K562 (cell line): ENCODE results near the gene SKIC3. TPM values are rescaled to one million over a fixed set of nuclear protein-coding genes. Genes with fewer than 3 reads are reported as not detected.

Experiments
- CXXC5 ChIP-seq: fragments of 250-450 bp; sonication (Bioruptor Pico); IDR thresholded peaks from 2 replicates; pipeline ENCODE4 v1.8.0; 2022; ENCODE audit warnings: inconsistent platforms, mild to moderate bottlenecking, moderate library complexity
- DACH1 ChIP-seq: fragments of 450-650 bp; IDR thresholded peaks from 2 replicates; pipeline ENCODE4 v1.6.1; 2018; ENCODE audit not compliant: partially characterized antibody
- ERF ChIP-seq: fragments of 450-650 bp; formaldehyde crosslinking; IDR thresholded peaks from 2 replicates; pipeline ENCODE4 v1.4.0; 2020; ENCODE audit warnings: mild to moderate bottlenecking, mixed read lengths
- ESRRA ChIP-seq: fragments of 450-650 bp; IDR thresholded peaks from 2 replicates; pipeline ENCODE4 v1.6.1; 2014; ENCODE audit warnings: low read depth, mild to moderate bottlenecking, moderate library complexity, borderline replicate concordance
- JUND ChIP-seq, 2 experiments: IDR thresholded peaks; 2 replicates in 1 of 2; 3 replicates in 1 of 2; pipeline ENCODE4 v1.6.1; 2011; ENCODE audit warnings: borderline replicate concordance in 2 of 2, low read depth in 2 of 2, low read length in 2 of 2, improper control_type of control experiment in 1 of 2, missing biosample characterization in 1 of 2, missing genetic modification characterization in 1 of 2, missing genetic modification reagents in 1 of 2
- KAT7 ChIP-seq: sonication (generic); formaldehyde crosslinking; IDR thresholded peaks from 2 replicates; pipeline ENCODE4 v1.8.0; 2022; ENCODE audit warnings: missing genetic modification reagents, mild to moderate bottlenecking, borderline replicate concordance
- LCOR ChIP-seq: sonication (generic); formaldehyde crosslinking; IDR thresholded peaks from 2 replicates; pipeline ENCODE4 v1.8.0; 2022; ENCODE audit warnings: mild to moderate bottlenecking, missing genetic modification reagents
- MCM7 ChIP-seq, 2 experiments: fragments of 450-650 bp; IDR thresholded peaks; 2 replicates each; pipeline ENCODE4 v1.6.1; 2016 to 2018
- POLR2AphosphoS5 ChIP-seq: IDR thresholded peaks from 2 replicates; pipeline ENCODE4 v1.6.1; 2011; ENCODE audit warnings: mild to moderate bottlenecking, low read depth, low read length, moderate library complexity; ENCODE audit not compliant: control insufficient read depth, insufficient read depth
- POLR2B ChIP-seq: fragments of 450-650 bp; IDR thresholded peaks from 2 replicates; pipeline ENCODE4 v1.6.1; 2018; ENCODE audit warnings: low read depth; ENCODE audit not compliant: partially characterized antibody
- SMAD1 ChIP-seq: fragments of 150-350 bp; IDR thresholded peaks from 2 replicates; pipeline ENCODE4 v1.6.1; 2014; ENCODE audit warnings: low read length, low read depth; ENCODE audit not compliant: partially characterized antibody
- TEAD1 ChIP-seq, 2 experiments: fragments of 450-650 bp in 1 of 2; sonication (generic) in 1 of 2; formaldehyde crosslinking; IDR thresholded peaks; 2 replicates each; pipeline versions ENCODE4 v1.4.0 to v1.8.0; 2020 to 2022; ENCODE audit warnings: mild to moderate bottlenecking in 2 of 2, missing genetic modification reagents in 1 of 2
- ZBED1 ChIP-seq: IDR thresholded peaks from 2 replicates; pipeline ENCODE4 v1.6.1; 2014
- ZNF143 ChIP-seq: sonication (generic); formaldehyde crosslinking; IDR thresholded peaks from 2 replicates; pipeline ENCODE4 v1.9.0; 2022; ENCODE audit warnings: mild to moderate bottlenecking, missing genetic modification reagents
- ZNF75A ChIP-seq: fragments of 450-650 bp; formaldehyde crosslinking; IDR thresholded peaks from 2 replicates; pipeline ENCODE4 v1.4.0; 2020; ENCODE audit warnings: mild to moderate bottlenecking
- ZNF766 ChIP-seq: fragments of 200-800 bp; sonication (Bioruptor generic); conservative IDR thresholded peaks from 2 replicates; pipeline ENCODE4 v1.6.1; 2016; ENCODE audit warnings: missing genetic modification characterization, missing compliant biosample characterization
- polyA plus RNA-seq, 8 experiments: library from polyadenylated mRNA; depleted of rRNA in 4 of 8; stranded (reverse) in 5 of 8; unstranded in 3 of 8; fragments of >200 nt; fragmentation: Nextera tagmentation in 2 of 8; fragmentation: Illumina TruSeq in 1 of 8; extraction: Ambion mirVana in 2 of 8; extraction: Trizol in 1 of 8; gene quantifications; 2 replicates each; pipeline versions ENCODE4 v1.2.1 to v1.2.3, GENCODE V29; 2011 to 2014; ENCODE audit warnings: inconsistent platforms in 1 of 8, missing spikeins in 1 of 8
- total RNA-seq, 7 experiments: library from RNA; depleted of rRNA in 6 of 7; stranded (reverse); fragments of >200 nt in 6 of 7; fragmentation: Illumina TruSeq in 2 of 7; extraction: Trizol in 2 of 7; gene quantifications; 2 replicates each; pipeline versions ENCODE4 v1.2.1 to v1.2.3, GENCODE V29; 2011 to 2021; ENCODE audit warnings: low replicate concordance in 1 of 7
- TF ChIP-seq, protein P1 (sequence below): IDR thresholded peaks from 2 replicates; pipeline ENCODE4 v1.6.1; 2011; ENCODE audit warnings: borderline replicate concordance, low read depth, mild to moderate bottlenecking, moderate library complexity, low read length; ENCODE audit not compliant: insufficient read depth, poor library complexity, severe bottlenecking
- TF ChIP-seq, protein P2 (sequence below): sonication (generic); formaldehyde crosslinking; IDR thresholded peaks from 2 replicates; pipeline ENCODE4 v1.8.0; 2022; ENCODE audit warnings: missing genetic modification reagents, mild to moderate bottlenecking, borderline replicate concordance
- TF ChIP-seq, protein P3 (sequence below): fragments of 250-450 bp; sonication (Bioruptor Pico); IDR thresholded peaks from 2 replicates; pipeline ENCODE4 v1.8.0; 2022; ENCODE audit warnings: moderate library complexity, mild to moderate bottlenecking, inconsistent platforms

Gene SKIC3
- total and polyA plus RNA-seq, 9 of the 15 experiments (the other 6 are each of a cell fraction or from before 2014, with no cell fraction given) = 30.7 to 72.4 (median 44.1) TPM

DNA sequence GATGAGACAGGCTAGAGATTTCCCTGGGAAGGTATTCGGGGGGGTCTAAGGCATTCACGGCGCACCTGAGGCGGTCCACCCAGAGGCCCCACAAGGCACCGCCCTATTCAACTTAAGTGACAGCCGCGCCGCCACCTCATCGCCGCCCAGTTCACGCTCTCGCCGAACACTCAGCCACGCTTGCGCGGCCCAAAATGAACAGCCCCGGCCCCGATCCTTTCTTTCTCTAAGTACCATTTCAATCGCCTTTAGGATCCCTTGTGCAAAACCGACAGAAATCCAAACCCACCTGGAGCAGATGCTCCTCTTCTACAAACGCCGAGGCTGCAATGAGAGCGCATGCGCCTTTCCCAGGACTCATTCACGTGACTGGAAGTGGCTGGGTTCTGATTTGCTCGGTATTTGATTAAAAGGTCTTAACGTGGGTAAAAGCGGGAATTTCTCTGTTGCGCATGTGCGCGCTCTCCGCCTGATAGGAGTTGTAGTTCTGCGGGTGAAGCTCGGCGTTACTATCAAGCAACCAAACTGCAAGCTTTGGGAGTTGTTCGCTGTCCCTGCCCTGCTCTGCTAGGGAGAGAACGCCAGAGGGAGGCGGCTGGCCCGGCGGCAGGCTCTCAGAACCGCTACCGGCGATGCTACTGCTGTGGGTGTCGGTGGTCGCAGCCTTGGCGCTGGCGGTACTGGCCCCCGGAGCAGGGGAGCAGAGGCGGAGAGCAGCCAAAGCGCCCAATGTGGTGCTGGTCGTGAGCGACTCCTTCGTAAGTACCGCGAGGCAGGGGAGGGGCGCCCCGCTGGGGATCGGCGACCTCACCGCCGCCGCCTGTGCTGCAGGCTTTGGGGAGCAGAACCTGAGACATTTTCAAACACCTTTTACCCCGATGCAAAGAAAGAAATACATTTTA lies at the start of gene SKIC3, which contains the start of gene ARSK (continued):
- TF ChIP-seq ESRRA (0 out of 2 replicates have a peak, but pooled peaks have one; percentile 43), POLR2AphosphoS5 (peak; percentile 69), MCM7 (IDR thresholded peaks at IDR 0.05) (no peak), JUND (IDR thresholded peaks at IDR 0.05; ENCODE audit: borderline replicate concordance, low read depth, low read length) (peak; percentile 41; the same call in 1 of the 2 replicates), JUND (tag; IDR thresholded peaks at IDR 0.05; ENCODE audit: borderline replicate concordance, low read depth, low read length) (peak; percentile 23; the same call in 1 of the 3 replicates), ZNF143 (CRISPR knock-in tag) (peak; percentile 76), ZNF766 (CRISPR knock-in tag) (no peak), LCOR (peak; percentile 92), KAT7 (CRISPR knock-in tag) (peak; percentile 88; the same call in 1 of the 2 replicates), DACH1 (no peak), ZNF75A (no peak), SMAD1 (peak; percentile 2), CXXC5 (CRISPR knock-in tag) (peak; percentile 88), POLR2B (peak; percentile 84), TEAD1 (CRISPR knock-in tag; IDR thresholded peaks at IDR 0.05) (peak in 1 of 2 experiments; percentile 85; a peak in 2 of 4 replicates), ERF (CRISPR knock-in tag) (peak; percentile 38; the same call in 1 of the 2 replicates), ZBED1 (no peak)
- TF ChIP-seq, protein P1, sequence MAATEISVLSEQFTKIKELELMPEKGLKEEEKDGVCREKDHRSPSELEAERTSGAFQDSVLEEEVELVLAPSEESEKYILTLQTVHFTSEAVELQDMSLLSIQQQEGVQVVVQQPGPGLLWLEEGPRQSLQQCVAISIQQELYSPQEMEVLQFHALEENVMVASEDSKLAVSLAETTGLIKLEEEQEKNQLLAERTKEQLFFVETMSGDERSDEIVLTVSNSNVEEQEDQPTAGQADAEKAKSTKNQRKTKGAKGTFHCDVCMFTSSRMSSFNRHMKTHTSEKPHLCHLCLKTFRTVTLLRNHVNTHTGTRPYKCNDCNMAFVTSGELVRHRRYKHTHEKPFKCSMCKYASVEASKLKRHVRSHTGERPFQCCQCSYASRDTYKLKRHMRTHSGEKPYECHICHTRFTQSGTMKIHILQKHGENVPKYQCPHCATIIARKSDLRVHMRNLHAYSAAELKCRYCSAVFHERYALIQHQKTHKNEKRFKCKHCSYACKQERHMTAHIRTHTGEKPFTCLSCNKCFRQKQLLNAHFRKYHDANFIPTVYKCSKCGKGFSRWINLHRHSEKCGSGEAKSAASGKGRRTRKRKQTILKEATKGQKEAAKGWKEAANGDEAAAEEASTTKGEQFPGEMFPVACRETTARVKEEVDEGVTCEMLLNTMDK = peak; percentile 5
- TF ChIP-seq, protein P2, sequence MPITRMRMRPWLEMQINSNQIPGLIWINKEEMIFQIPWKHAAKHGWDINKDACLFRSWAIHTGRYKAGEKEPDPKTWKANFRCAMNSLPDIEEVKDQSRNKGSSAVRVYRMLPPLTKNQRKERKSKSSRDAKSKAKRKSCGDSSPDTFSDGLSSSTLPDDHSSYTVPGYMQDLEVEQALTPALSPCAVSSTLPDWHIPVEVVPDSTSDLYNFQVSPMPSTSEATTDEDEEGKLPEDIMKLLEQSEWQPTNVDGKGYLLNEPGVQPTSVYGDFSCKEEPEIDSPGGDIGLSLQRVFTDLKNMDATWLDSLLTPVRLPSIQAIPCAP = peak; percentile 77; the same call in 1 of the 2 replicates
- TF ChIP-seq, protein P3, sequence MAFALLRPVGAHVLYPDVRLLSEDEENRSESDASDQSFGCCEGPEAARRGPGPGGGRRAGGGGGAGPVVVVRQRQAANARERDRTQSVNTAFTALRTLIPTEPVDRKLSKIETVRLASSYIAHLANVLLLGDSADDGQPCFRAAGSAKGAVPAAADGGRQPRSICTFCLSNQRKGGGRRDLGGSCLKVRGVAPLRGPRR (CRISPR knock-in tag) = no peak
